RWPE1 (cell line): ENCODE measurements around the gene STAT5B.
"Not testable (repeated sequence)": the region's sequence is repeated elsewhere in the genome, so short reads cannot be mapped to it uniquely, and the experiment has no call there.

Experiments
- CTCF ChIA-PET: fragments of 350-600 bp; sonication (Branson Sonifier 250); formaldehyde crosslinking; extraction: SDS; loops from one replicate; lab custom pipeline; 2021; lab: Yijun Ruan, JAX
- POLR2A ChIA-PET: fragments of 400-600 bp; formaldehyde crosslinking; extraction: SDS; loops from one replicate; lab custom pipeline; 2020; ENCODE audit warnings: antibody characterized with exemption; ENCODE audit not compliant: low non-redundant PET; lab: Yijun Ruan, JAX
- DNase-seq: peaks from one replicate; pipeline ENCODE4 v3.0.0; 2012; ENCODE audit warnings: low spot score
- H3K27ac ChIP-seq: fragments of 450-650 bp; 2 replicates; pipeline ENCODE4 v1.5.1; 2017
- CTCF ChIP-seq: fragments of 450-650 bp; conservative IDR thresholded peaks from 2 replicates; pipeline ENCODE4 v1.5.1; 2017; ENCODE audit warnings: low read depth, mild to moderate bottlenecking

Gene STAT5B

DNA sequence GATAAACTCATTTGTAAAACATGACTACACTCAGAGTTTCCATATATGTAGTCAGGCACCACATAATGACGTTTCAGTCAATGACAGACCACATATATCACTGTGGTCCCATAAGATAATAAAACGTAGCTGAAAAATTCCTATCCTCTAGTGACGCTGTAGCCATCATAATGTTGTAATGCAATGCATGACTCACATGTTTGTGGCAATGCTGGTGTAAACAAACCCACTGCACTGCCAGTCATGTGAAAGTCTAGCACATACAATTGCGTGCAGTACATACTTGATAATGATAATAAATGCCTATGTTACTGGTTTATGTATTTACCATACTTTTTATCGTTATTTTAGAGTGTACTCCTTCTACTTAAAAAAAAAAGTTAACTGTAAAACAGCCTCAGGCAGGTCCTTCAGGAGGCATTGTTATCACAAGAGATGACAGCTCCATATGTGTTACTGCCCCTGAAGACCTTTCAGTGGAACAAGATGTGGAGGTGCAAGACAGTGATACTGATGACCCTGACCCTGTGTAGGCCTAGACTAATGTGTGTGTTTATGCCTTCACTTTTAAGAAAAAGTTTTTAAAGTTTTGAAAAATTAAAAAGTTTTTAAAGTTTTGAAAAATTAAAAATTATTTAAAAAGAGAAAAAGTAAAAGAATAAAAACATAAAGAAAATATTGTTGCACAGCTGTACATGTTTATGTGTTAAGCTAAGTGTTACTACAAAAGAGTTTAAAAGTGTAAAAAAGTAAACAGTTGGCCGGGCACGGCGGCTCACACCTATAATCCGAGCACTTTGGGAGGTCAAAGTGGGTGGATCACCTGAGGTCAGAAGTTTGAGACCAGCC lies 9.0 kb downstream of the STAT5B start:
- TF ChIP-seq CTCF: no peak
- POLR2A ChIA-PET: no interaction called here
- no peak overlapping the region for H3K27ac ChIP-seq
- no peak for DNase-seq
- CTCF ChIA-PET: interaction anchor here (0.5 to 0.7 kb wide), 5 partner anchors 75 to 184 kb away, joined by 3 to 4 read pairs (median 3); no protein-coding TSS in a partner anchor

GRCh38 chr17:42266462-42266861 lies 9.7 kb downstream of the STAT5B start:
- DNase-seq: no peak
- no peak for TF ChIP-seq CTCF
- H3K27ac ChIP-seq: no peak overlapping the region
- POLR2A ChIA-PET: no interaction called here
- CTCF ChIA-PET: no interaction called here

DNA sequence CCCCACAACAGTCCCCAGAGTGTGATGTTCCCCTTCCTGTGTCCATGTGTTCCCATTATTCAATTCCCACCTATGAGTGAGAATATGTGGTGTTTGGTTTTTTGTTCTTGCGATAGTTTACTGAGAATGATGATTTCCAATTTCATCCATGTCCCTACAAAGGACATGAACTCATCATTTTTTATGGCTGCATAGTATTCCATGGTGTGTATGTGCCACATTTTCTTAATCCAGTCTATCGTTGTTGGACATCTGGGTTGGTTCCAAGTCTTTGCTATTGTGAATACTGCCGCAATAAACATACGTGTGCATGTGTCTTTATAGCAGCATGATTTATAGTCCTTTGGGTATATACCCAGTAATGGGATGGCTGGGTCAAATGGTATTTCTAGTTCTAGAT lies 11.8 kb downstream of the STAT5B start:
- DNase-seq, CTCF ChIA-PET, H3K27ac ChIP-seq, POLR2A ChIA-PET: not testable (repeated sequence)

DNA sequence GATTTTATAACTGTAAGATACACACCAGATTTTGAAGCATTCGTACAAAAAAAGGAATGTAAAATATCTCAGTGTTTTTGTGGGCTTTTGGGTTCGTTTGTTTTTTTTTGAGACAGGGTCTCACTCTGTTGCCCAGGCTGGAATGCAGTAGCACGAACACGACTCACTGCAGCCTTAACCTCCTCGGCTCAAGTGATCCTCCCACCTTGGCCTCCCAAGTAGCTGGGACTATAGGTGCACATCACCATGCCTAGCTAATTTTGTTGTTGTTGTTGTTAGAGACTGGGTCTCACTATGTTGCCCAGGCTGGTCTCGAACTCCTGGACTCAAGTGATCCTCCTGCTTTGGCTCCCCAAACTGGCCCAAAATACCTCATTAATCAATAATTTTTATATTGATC lies 15.9 kb downstream of the STAT5B start:
- ChIA-PET POLR2A (no interaction called here), CTCF (no interaction called here)
- TF ChIP-seq CTCF: no peak
- H3K27ac ChIP-seq: no peak overlapping the region
- no peak for DNase-seq

GRCh38 chr17:42255445-42255844 lies 20.7 kb downstream of the STAT5B start:
- TF ChIP-seq CTCF: no peak
- POLR2A ChIA-PET: no interaction called here
- no peak overlapping the region for H3K27ac ChIP-seq
- CTCF ChIA-PET: interaction anchor here (0.6 kb wide), 2 partner anchors 57 to 111 kb away, joined by 3 to 4 read pairs; no protein-coding TSS in a partner anchor
- no peak for DNase-seq

GRCh38 chr17:42253578-42253977 lies 22.6 kb downstream of the STAT5B start:
- DNase-seq: no peak
- POLR2A ChIA-PET: no interaction called here
- no peak overlapping the region for H3K27ac ChIP-seq
- TF ChIP-seq CTCF: no peak
- CTCF ChIA-PET: interaction anchor here (0.7 kb wide), 1 partner anchor 119 kb away, joined by 4 read pairs; no protein-coding TSS in a partner anchor
